ENCODE results near the gene KCNJ10. TPM values are rescaled to one million over a fixed set of nuclear protein-coding genes. Genes with fewer than 3 reads are reported as not detected.

KCNJ10 gene
- total RNA-seq, 2 donors from 2014 or later: 0.37 to 0.65 TPM

- Mint-ChIP-seq H3K9me3 (no peaks in the 10 kb centered on the region), H3K36me3 (ENCODE audit: insufficient read depth in 2 of 2) (no peaks in the 10 kb centered on the region), H3K4me1 (ENCODE audit: low read depth) (peaks cover 14% of the 10 kb centered on the region), H3K27me3 (ENCODE audit: low read depth) (no peaks in the 10 kb centered on the region), H3K4me3 (no peak overlapping the region), H3K27ac (no peak overlapping the region)
- DNase-seq (no peak), ATAC-seq (replicated peaks in 1 of 2) (no peak)
Observed at GRCh38 chr1:160107512-160107911, 37.6 kb upstream of the KCNJ10 start.

DNA sequence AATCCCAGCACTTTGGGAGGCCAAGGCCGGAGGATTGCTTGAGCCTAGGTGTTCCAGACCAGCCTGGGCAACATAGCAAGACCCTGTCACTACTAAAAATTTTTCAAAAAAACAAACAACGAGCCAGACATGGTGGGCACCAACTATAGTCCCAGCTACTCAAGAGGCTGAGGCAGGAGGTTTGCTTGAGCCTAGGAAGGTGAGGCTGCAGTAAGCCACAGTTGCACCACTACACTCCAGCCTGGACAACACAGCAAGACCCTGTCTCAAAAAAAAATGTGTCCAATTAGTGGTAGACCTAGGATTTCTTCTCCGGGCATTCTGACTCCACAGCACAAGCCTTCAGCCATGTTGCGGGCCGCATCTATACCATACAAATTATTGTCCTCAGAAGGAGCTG, 35.2 kb upstream of the KCNJ10 start:
- Mint-ChIP-seq H3K27me3 (ENCODE audit: low read depth) (no peaks in the 10 kb centered on the region), H3K27ac (no peak overlapping the region), H3K36me3 (ENCODE audit: insufficient read depth in 2 of 2) (no peaks in the 10 kb centered on the region), H3K4me3 (no peak overlapping the region), H3K4me1 (ENCODE audit: low read depth) (peaks cover 26% of the 10 kb centered on the region), H3K9me3 (no peaks in the 10 kb centered on the region)
- DNase-seq (no peak), ATAC-seq (replicated peaks in 1 of 2) (no peak)

- Mint-ChIP-seq H3K4me3 (no peak overlapping the region), H3K27ac (no peak overlapping the region), H3K36me3 (ENCODE audit: insufficient read depth in 2 of 2) (no peaks in the 10 kb centered on the region), H3K4me1 (ENCODE audit: low read depth) (peaks cover 25% of the 10 kb centered on the region), H3K9me3 (no peaks in the 10 kb centered on the region), H3K27me3 (ENCODE audit: low read depth) (no peaks in the 10 kb centered on the region)
- DNase-seq (no peak), ATAC-seq (replicated peaks in 1 of 2) (no peak)
Observed at GRCh38 chr1:160104486-160104885, 34.5 kb upstream of the KCNJ10 start.

GRCh38 chr1:160103658-160104408, 33.9 kb upstream of the KCNJ10 start:
- Mint-ChIP-seq H3K4me1 (ENCODE audit: low read depth) (peaks cover 24% of the 10 kb centered on the region), H3K27ac (no peak overlapping the region), H3K9me3 (no peaks in the 10 kb centered on the region), H3K4me3 (no peak overlapping the region), H3K27me3 (ENCODE audit: low read depth) (no peaks in the 10 kb centered on the region), H3K36me3 (ENCODE audit: insufficient read depth in 2 of 2) (no peaks in the 10 kb centered on the region)
- ATAC-seq (replicated peaks in 1 of 2) (no peak), DNase-seq (no peak)

DNA sequence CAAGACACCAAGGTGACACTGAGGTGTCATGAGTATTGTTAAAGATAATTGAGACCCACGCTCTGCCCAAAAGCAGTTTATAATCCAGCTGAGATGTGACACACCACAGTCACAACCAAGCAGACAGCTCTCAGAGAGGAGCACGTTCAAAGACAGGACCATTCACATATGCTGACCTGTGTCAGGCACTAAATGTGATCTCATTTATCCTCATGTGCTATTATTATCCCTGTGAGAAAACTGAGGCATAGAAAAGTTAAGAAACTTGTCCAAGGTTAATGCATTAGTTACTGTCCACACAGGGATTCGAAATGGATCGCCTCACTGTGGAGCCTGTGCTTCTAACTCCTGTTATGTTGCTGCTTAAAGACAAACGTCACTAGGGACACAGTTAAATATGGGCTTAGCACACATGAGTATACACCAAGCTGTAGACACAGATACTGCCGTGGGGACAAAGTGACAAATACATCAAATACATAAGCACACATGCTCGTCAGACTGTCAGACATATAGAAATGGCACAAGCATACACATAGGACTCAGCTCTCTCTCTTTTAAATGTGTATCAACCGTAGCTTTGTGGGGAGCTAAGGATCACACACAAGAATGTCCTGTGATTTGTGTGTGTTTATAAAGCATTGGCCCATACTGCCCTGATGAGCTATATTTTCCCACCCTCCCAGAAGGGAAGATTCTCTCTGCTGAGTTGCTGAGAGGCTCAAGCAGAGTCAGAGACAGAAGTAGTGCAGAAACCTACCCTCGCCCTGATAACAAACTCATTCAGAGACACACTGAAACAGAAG, 32.0 kb upstream of the KCNJ10 start:
- no peak overlapping the region for H3K4me3 Mint-ChIP-seq
- H3K4me1 Mint-ChIP-seq (ENCODE audit: low read depth): peaks cover 29% of the 10 kb centered on the region
- no peaks in the 10 kb centered on the region for H3K36me3 Mint-ChIP-seq (ENCODE audit: insufficient read depth in 2 of 2)

DNA sequence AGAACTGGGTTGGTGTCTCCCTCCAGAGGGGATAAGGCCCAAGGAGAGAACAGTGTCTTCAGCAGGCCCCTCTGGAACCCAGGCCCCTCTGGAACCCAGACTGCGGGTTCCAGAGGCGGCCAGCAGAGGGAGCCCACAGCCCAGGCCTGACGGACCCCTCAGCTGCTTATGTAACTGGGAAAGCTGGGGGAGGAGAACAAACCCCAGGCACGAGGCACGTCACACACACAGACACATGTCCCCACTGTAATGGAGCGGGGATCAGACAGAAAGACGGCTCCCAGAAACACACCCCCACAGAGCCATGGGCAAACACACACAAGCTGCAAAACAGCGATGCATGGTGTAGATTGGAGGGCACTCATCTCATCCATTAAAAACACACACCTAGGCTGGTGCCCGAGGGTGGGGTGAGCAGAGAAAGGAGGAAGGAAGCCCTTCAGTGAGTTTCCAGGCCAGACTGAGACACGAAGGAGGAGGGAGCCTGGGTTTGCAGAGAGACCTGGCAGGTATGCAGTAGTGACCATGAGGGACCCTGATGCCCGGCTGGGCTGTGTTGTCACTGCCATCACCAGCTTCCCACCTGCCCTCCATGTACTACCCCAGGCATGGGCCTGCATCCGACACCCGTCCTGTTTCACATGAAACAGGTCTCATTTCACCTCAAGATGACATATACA, 31.2 kb upstream of the KCNJ10 start:
- H3K9me3 Mint-ChIP-seq: no peaks in the 10 kb centered on the region
- DNase-seq (peak; percentile 74 to 79), ATAC-seq (replicated peaks in 1 of 2) (peak; percentile 19 to 28)
- H3K4me1 Mint-ChIP-seq (ENCODE audit: low read depth): peaks cover 36% of the 10 kb centered on the region
- H3K4me3 Mint-ChIP-seq: peak overlapping the region; percentile 60 to 63
- no peaks in the 10 kb centered on the region for H3K27me3 Mint-ChIP-seq (ENCODE audit: low read depth)
- H3K36me3 Mint-ChIP-seq (ENCODE audit: insufficient read depth in 2 of 2): no peaks in the 10 kb centered on the region
- no peak overlapping the region for H3K27ac Mint-ChIP-seq

More for the DNA sequence above, 32.0 kb upstream of the KCNJ10 start:
- Mint-ChIP-seq H3K27me3 (ENCODE audit: low read depth) (no peaks in the 10 kb centered on the region), H3K27ac (no peak overlapping the region), H3K9me3 (no peaks in the 10 kb centered on the region)
- DNase-seq (no peak), ATAC-seq (replicated peaks in 1 of 2) (no peak)

DNA sequence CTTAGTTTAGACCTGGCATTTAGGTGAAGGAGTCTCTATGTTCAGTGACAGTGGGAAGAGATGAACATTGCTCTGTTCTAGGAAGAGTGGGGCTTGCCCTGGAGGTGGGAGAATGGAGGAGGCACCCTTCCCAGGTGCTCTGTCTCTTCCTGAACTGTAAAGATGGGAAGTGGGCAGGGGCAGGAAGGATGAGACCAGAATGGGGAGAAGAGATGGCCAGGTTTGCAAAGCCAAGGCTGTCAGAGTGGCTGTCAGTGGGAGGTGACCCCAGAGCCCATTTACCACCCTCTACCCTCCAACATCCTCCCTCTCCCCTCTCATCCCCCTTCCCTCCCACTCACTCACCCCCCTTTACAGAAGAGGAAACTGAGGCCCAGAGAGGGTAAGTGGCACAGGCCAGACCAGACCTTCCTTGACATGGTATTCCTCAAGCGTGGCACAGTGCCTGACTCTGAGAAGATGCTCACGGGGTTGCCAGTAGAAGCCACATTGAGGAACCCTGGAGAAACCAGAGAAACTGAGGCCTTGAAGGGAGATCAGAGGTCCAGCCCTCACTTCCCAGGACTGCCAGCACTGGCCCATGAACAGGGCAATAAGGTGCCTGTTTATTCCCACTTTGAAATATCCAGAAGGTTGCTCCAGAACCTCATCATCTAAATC, 29.9 kb upstream of the KCNJ10 start:
- Mint-ChIP-seq H3K27me3 (ENCODE audit: low read depth) (no peaks in the 10 kb centered on the region), H3K27ac (peak overlapping the region; percentile 82), H3K4me3 (peak overlapping the region; percentile 84), H3K9me3 (no peaks in the 10 kb centered on the region), H3K36me3 (ENCODE audit: insufficient read depth in 2 of 2) (no peaks in the 10 kb centered on the region), H3K4me1 (ENCODE audit: low read depth) (peaks cover 42% of the 10 kb centered on the region)
- DNase-seq: no peak
- ATAC-seq (replicated peaks in 1 of 2): no peak

DNA sequence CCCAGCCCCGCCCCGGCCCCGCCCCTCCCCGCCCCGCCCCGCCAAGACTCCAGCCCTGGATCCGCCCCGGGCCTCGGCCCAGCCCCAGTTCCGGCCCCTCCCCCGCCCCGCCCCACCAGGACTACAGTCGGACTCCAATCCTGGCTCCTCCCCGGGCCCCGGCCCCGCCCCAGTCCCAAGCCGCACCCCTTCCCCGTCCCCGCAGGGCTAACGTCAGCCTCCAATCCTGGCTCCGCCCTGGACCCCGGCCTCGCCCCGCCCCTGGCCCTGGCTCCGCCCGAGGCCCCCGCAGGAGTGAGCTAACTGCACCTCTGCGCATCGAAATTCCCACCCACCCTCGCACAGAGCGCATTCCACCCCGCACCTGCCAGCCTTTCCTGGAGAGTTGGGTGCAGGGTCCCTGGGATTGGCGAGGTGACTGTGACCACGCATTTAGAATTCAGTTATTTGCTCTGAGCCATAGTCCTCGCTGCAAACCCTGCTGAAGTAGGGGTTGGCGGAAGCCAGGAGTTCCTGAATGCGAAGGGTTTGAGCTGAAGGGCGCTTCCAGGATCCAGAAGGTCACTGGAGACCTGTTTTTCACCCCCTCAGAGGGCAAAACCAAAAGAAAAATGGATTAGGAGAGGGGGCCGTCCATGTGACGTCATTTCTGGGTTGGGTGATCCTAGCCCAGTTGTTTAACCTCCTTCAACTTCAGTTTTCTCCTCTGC, 29.0 kb upstream of the KCNJ10 start:
- Mint-ChIP-seq H3K4me1 (ENCODE audit: low read depth) (peaks cover 42% of the 10 kb centered on the region), H3K36me3 (ENCODE audit: insufficient read depth in 2 of 2) (no peaks in the 10 kb centered on the region), H3K9me3 (no peaks in the 10 kb centered on the region), H3K27me3 (ENCODE audit: low read depth) (no peaks in the 10 kb centered on the region), H3K4me3 (peak overlapping the region; percentile 84), H3K27ac (peak overlapping the region; percentile 82)
- peak; percentile 84 to 87 for ATAC-seq (replicated peaks in 1 of 2)
- peak; percentile 97 to 98 for DNase-seq

DNA sequence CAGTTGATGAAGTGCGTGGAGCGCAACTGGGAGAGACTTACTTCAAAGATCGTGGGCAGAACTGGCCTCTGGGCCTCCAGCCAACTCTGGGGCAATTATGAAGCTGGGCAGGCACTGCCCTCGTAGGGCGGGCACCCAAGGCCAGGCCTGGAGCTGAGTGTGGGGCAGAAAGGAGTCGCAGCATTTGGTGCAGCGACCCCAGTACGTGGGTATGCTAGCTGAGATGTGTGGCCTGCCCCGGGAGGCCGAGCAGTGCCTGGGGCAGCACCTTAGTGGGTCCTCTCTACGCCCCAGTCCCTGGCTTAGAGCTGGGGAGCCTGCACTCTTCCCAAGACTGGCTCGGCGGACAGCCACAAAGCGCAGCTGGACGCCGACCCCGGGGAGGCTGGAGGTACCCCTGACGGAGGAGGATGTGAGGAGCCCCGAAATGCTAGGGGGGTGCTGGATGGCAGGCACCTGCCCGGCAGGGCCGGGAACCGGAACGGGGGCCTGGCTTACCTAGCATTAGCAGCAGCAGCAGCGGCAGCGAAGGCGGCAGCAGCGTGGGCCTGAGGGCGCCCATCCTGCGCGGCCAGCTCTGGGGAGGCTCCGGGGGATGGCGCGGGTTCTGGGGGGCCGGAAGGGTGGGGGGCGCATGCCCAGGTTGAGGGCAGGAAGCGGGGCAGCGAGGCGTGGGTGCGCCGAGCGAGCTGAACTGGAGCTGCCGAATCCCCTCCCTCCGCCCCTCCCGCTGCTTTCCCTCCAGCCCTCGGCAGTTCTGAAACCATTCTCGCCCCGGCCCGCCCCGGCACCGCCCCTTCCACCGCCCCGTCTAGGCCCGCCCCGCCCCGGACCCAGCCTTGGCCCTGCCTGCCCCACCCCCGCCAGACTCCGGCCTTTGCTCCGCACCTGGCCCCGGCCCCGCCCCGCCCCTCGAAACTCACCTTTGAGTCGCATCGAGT, 28.2 kb upstream of the KCNJ10 start, which contains the start of gene IGSF8:
TSS of gene IGSF8 (minus strand) at position 709 of the 941 bp plus-strand sequence. CDS start at position 562, 147 bp downstream.
- peak; percentile 70 to 72 for ATAC-seq (replicated peaks in 1 of 2)

GRCh38 chr1:160097151-160097910, 27.4 kb upstream of the KCNJ10 start:
- DNase-seq: peak; percentile 56 to 65
- ATAC-seq (replicated peaks in 1 of 2): peak in 1 of 2 donors; percentile 13
- peak overlapping the region; percentile 82 to 94 for H3K4me3 Mint-ChIP-seq
- H3K9me3 Mint-ChIP-seq: no peaks in the 10 kb centered on the region
- H3K27me3 Mint-ChIP-seq (ENCODE audit: low read depth): no peaks in the 10 kb centered on the region
- peaks cover 42% of the 10 kb centered on the region for H3K4me1 Mint-ChIP-seq (ENCODE audit: low read depth)
- H3K27ac Mint-ChIP-seq: peak overlapping the region; percentile 44
- no peaks in the 10 kb centered on the region for H3K36me3 Mint-ChIP-seq (ENCODE audit: insufficient read depth in 2 of 2)

More for the DNA sequence above, 28.2 kb upstream of the KCNJ10 start, which contains the start of gene IGSF8:
- H3K27ac Mint-ChIP-seq: peak within 1 kb of the TSS; percentile 82
- H3K4me3 Mint-ChIP-seq: peak within 1 kb of the TSS; percentile 84 to 94
- H3K9me3 Mint-ChIP-seq: no peaks in the 10 kb centered on the region
- no peaks in the 10 kb centered on the region for H3K36me3 Mint-ChIP-seq (ENCODE audit: insufficient read depth in 2 of 2)
- H3K4me1 Mint-ChIP-seq (ENCODE audit: low read depth): peaks cover 42% of the 10 kb centered on the region
- peak; percentile 93 to 94 for DNase-seq
- no peaks in the 10 kb centered on the region for H3K27me3 Mint-ChIP-seq (ENCODE audit: low read depth)
